ENCODE data around the gene SERP2. TPM values are rescaled to one million over a fixed set of nuclear protein-coding genes. Genes with fewer than 3 reads are reported as not detected.

SERP2 gene
- total and polyA plus RNA-seq, 2 of the 8 experiments (the other 6 are each of a cell fraction or from before 2014, with no cell fraction given), result 2.0 to 2.3 TPM

DNA sequence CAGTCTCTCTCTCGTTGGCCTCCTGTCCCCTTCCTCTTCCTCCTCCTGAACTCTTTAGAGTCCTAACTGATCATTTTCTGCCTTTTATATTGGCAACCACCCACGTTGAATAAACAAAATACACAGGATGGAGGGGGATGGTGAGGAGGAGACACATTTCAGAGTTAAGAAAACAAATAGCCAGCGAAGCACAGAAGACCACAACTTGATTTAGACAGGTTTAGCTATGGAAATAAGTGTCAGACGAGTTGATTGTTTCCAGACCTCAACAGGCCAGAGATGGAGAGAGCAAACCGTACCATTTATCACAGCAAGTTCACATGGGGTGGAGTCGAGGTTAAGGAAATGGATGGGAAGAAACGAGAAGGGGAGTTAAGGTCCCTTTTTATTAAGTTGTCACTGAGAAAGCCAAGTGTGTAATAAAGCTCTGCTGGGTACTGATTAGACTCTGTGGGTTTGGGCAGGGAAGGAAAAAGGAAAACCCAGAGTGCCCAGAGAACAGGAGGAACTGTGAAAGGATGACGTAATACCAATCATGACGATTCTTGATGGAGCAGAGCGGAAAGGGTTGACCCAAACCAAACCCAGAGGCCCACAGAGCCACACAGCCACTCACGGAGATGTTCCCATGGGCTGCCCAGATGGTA is 11.1 kb upstream of the SERP2 start:
- CTCF ChIA-PET (ENCODE audit: partially characterized antibody), result interaction anchor here (0.9 kb wide), 2 partner anchors 12 to 16 kb away, joined by 3 read pairs; partner anchors contain the start of gene SERP2
- no peak overlapping the region for H3K18ac ChIP-seq (ENCODE audit: extremely low read depth, low read length)
- no peak overlapping the region for H3K14ac ChIP-seq (ENCODE audit: insufficient read length)
- H2BK20ac ChIP-seq (ENCODE audit: low read length), result no peak overlapping the region; the same call in 1 of the 2 replicates
- H4K5ac ChIP-seq (ENCODE audit: insufficient read length, low read depth, low read length), result no peak overlapping the region
- H3K9ac ChIP-seq (replicated peaks in 1 of 4; ENCODE audit: extremely low read depth in 1 of 4, low read depth in 3 of 4, low read length in 3 of 4), result no peak overlapping the region
- no peak overlapping the region for H3K56ac ChIP-seq (replicated peaks; ENCODE audit: insufficient read length, low read depth, low read length)
- no peak overlapping the region for H2BK12ac ChIP-seq (ENCODE audit: low read depth, low read length)
- H3K23me2 ChIP-seq (ENCODE audit: low read depth, low read length), result peaks cover 3% of the 10 kb centered on the region
- POLR2A ChIA-PET (ENCODE audit: partially characterized antibody), result interaction anchor here (0.6 kb wide), 1 partner anchor 274 kb away, joined by 3 read pairs; no protein-coding TSS in a partner anchor
- H2BK5ac ChIP-seq (ENCODE audit: low read depth, low read length), result no peak overlapping the region
- no peak overlapping the region for H2BK15ac ChIP-seq (ENCODE audit: low read length)
- no peak overlapping the region for H3K23ac ChIP-seq (ENCODE audit: insufficient read length)
- WGBS, 2 experiments (ENCODE audit: extremely low coverage in 1 of 2, insufficient coverage in 1 of 2, insufficient read length in 1 of 2, insufficient replicate concordance in 2 of 2, low coverage in 1 of 2, low lambda C conversion rate in 2 of 2, missing lambda C conversion rate in 1 of 2), result 88% methylated on average over 11 of the region's 11 CpGs; no CpG with 5 or more reads in 1 of the 2 experiments
- no peak overlapping the region for H2AFZ ChIP-seq (ENCODE audit: low read length)
- H3K36me3 ChIP-seq (ENCODE audit: control insufficient read depth in 2 of 4, insufficient read depth in 4 of 4, low read length in 3 of 4), result no peaks in the 10 kb centered on the region
- no peak overlapping the region for H2AK5ac ChIP-seq (ENCODE audit: low read depth, low read length)
- no peak overlapping the region for H3K27ac ChIP-seq (ENCODE audit: low read depth, low read length)
- H3K79me2 ChIP-seq (ENCODE audit: control insufficient read depth in 1 of 2, insufficient read depth in 2 of 2, low read length in 2 of 2), result no peaks in the 10 kb centered on the region
- H3K79me1 ChIP-seq (ENCODE audit: low read depth, low read length), result no peaks in the 10 kb centered on the region
- no peak overlapping the region for H2BK120ac ChIP-seq (replicated peaks; ENCODE audit: low read depth, low read length)
- no peak overlapping the region for H4K8ac ChIP-seq (ENCODE audit: extremely low read depth, insufficient read depth, low read length)
- H3K4me3 ChIP-seq (ENCODE audit: extremely low read depth in 1 of 4, insufficient read depth in 2 of 4, low read depth in 3 of 4, low read length in 4 of 4), result no peak overlapping the region
- no peak for DNase-seq (ENCODE audit: low read depth in 1 of 2, low spot score in 2 of 2)
- no peak for FAIRE-seq
- no peaks in the 10 kb centered on the region for H3K4me1 ChIP-seq (replicated peaks in 1 of 4; ENCODE audit: control insufficient read depth in 3 of 4, insufficient read depth in 4 of 4, low read length in 3 of 4)
- no peaks in the 10 kb centered on the region for H3K9me3 ChIP-seq (ENCODE audit: insufficient read depth in 2 of 2, low read depth in 1 of 2, low read length in 1 of 2)
- no peak overlapping the region for H3K4ac ChIP-seq (replicated peaks; ENCODE audit: insufficient read length, low read depth, low read length)
- H3K4me2 ChIP-seq (ENCODE audit: insufficient read depth in 1 of 2, low read depth in 2 of 2, low read length in 2 of 2), result no peak overlapping the region
- no peak overlapping the region for H4K91ac ChIP-seq (replicated peaks; ENCODE audit: insufficient read length, low read length)
- H3K27me3 ChIP-seq (replicated peaks in 1 of 4; ENCODE audit: control insufficient read depth in 3 of 4, extremely low read depth in 1 of 4, insufficient read depth in 3 of 4, low read length in 3 of 4), result no peaks in the 10 kb centered on the region
- H4K20me1 ChIP-seq (replicated peaks in 1 of 2; ENCODE audit: control insufficient read depth in 1 of 2, insufficient read depth in 2 of 2, low read length in 2 of 2), result no peaks in the 10 kb centered on the region
